Left ventricle myocardium superior (tissue), 1 donor: ENCODE results near the gene DAZAP1. TPM values are rescaled to one million over a fixed set of nuclear protein-coding genes. Genes with fewer than 3 reads are reported as not detected.

Experiments
- ATAC-seq: fragments of 200-7000 bp; cut with Tn5 transposase; one replicate; pipeline ENCODE4 v1.9.1; 2020; ENCODE audit warnings: mild to moderate bottlenecking, moderate library complexity
- DNase-seq: peaks from one replicate; pipeline ENCODE4 v3.0.0-alpha.2; 2020
- intact Hi-C: fragments of 100-400 bp; cut with micrococcal nuclease; formaldehyde crosslinking; loops from one replicate; pipeline ENCODE4 v1.11.0; 2022
- total RNA-seq: library from RNA; stranded (reverse); fragmentation: NEBNext Ultra II Directional; extraction: Animal tissue kit (Norgen Biotek cat#: 25700); gene quantifications from one replicate; pipeline ENCODE4 v1.2.1, GENCODE V29; 2021
- donor health status: DM: no; HTN: yes; CAD: no; lungs with severe emphysema.

The DAZAP1 gene
- total RNA-seq, 1 donor from 2014 or later: 96.7 TPM

- ATAC-seq (peak; percentile 91), DNase-seq (peak; percentile 91)
- intact Hi-C loops: no loop called here
Observed at GRCh38 chr19:1373534-1374249, 33.7 kb upstream of the DAZAP1 start.

GRCh38 chr19:1374250-1374577 is 33.2 kb upstream of the DAZAP1 start:
- intact Hi-C loops: no loop called here
- peak; percentile 15 for ATAC-seq
- DNase-seq: peak; percentile 45

- ATAC-seq: no peak
- DNase-seq: no peak
- intact Hi-C loops: no loop called here
Observed at GRCh38 chr19:1376415-1376805, 31.0 kb upstream of the DAZAP1 start.

- intact Hi-C loops: no loop called here
- DNase-seq: no peak
- ATAC-seq: no peak
Observed at GRCh38 chr19:1377176-1377964, 30.0 kb upstream of the DAZAP1 start.

GRCh38 chr19:1377965-1378785 is 29.2 kb upstream of the DAZAP1 start:
- DNase-seq (no peak), ATAC-seq (no peak)
- intact Hi-C loops: no loop called here

GRCh38 chr19:1379126-1379905 is 28.1 kb upstream of the DAZAP1 start:
- intact Hi-C loops: no loop called here
- ATAC-seq (no peak), DNase-seq (peak; percentile 19)

GRCh38 chr19:1379961-1380489 is 27.4 kb upstream of the DAZAP1 start:
- intact Hi-C loops: no loop called here
- ATAC-seq (no peak), DNase-seq (no peak)

GRCh38 chr19:1382250-1382649 is 25.1 kb upstream of the DAZAP1 start:
- DNase-seq (no peak), ATAC-seq (no peak)
- intact Hi-C loops: no loop called here

GRCh38 chr19:1383017-1383311 is 24.4 kb upstream of the DAZAP1 start:
- intact Hi-C loops: no loop called here
- ATAC-seq: no peak
- DNase-seq: no peak

GRCh38 chr19:1383312-1384084 is 23.9 kb upstream of the DAZAP1 start, which contains the start of gene NDUFS7:
TSS of gene NDUFS7 (plus strand) at chr19:1383907. CDS start at chr19:1383927, 20 bp downstream.
- intact Hi-C loops: no loop called here
- DNase-seq (peak; percentile 92), ATAC-seq (peak; percentile 86)

- ATAC-seq (peak; percentile 1), DNase-seq (no peak)
- intact Hi-C loops: no loop called here
Observed at GRCh38 chr19:1384085-1384462, 23.3 kb upstream of the DAZAP1 start.

GRCh38 chr19:1384478-1385110 is 22.8 kb upstream of the DAZAP1 start:
- intact Hi-C loops: no loop called here
- ATAC-seq: no peak

GRCh38 chr19:1385816-1386215 is 21.6 kb upstream of the DAZAP1 start:
- peak; percentile 45 for DNase-seq
- intact Hi-C loops: no loop called here
- no peak for ATAC-seq

More at GRCh38 chr19:1384478-1385110, 22.8 kb upstream of the DAZAP1 start:
- no peak for DNase-seq

- ATAC-seq (no peak), DNase-seq (no peak)
- intact Hi-C loops: no loop called here
Observed at GRCh38 chr19:1386945-1387683, 20.3 kb upstream of the DAZAP1 start.

GRCh38 chr19:1387684-1388636 is 19.4 kb upstream of the DAZAP1 start:
- intact Hi-C loops: no loop called here
- peak; percentile 43 for ATAC-seq
- DNase-seq: peak; percentile 66

GRCh38 chr19:1388637-1389026 is 18.8 kb upstream of the DAZAP1 start:
- ATAC-seq (no peak), DNase-seq (no peak)
- intact Hi-C loops: no loop called here
